PC-9 (cell line): ENCODE results near the gene DHRS4. TPM values are rescaled to one million over a fixed set of nuclear protein-coding genes. Genes with fewer than 3 reads are reported as not detected.

ENCODE experiments used
- BruUV-seq: library from RNA; stranded (reverse); fragments of 400-500 nt; replicated peaks from 2 replicates; lab custom pipeline; 2021; lab: Mats Ljungman, UMichigan
- CTCF ChIA-PET: fragments of 300-600 bp; sonication (Branson Sonifier 250); formaldehyde crosslinking; loops from one replicate; lab custom pipeline; 2022; ENCODE audit warnings: antibody characterized with exemption; lab: Charles Lee
- POLR2A ChIA-PET: fragments of 300-600 bp; sonication (Branson Sonifier 250); formaldehyde crosslinking; loops from one replicate; lab custom pipeline; 2022; ENCODE audit warnings: antibody characterized with exemption; ENCODE audit not compliant: unreplicated experiment; lab: Charles Lee
- DNase-seq, 2 experiments: peaks; one replicate each; pipeline versions ENCODE4 v3.0.0 to v3.0.0-alpha.2; 2015 to 2022; ENCODE audit warnings: mixed read lengths in 1 of 2
- H2AFZ ChIP-seq: fragments of 200-600 bp; sonication (generic); 2 replicates; pipeline ENCODE4 v1.8.1; 2017; ENCODE audit warnings: antibody characterized with exemption
- H3F3A ChIP-seq: fragments of 200-600 bp; sonication (generic); 2 replicates; pipeline ENCODE4 v1.8.1; 2017; ENCODE audit warnings: antibody characterized with exemption, mild to moderate bottlenecking, low read depth; ENCODE audit not compliant: insufficient read depth
- H3K27ac ChIP-seq: fragments of 200-600 bp; sonication (generic); 2 replicates; pipeline ENCODE4 v1.6.1; 2016; ENCODE audit warnings: mixed run types
- H3K27me3 ChIP-seq: fragments of 200-600 bp; sonication (generic); 2 replicates; pipeline ENCODE4 v1.6.1; 2016; ENCODE audit warnings: low read depth, mixed run types; ENCODE audit not compliant: insufficient read depth
- H3K36me3 ChIP-seq: fragments of 200-600 bp; sonication (generic); 2 replicates; pipeline ENCODE4 v1.6.1; 2016; ENCODE audit warnings: low read depth, mixed run types
- H3K4me1 ChIP-seq: fragments of 200-600 bp; sonication (generic); replicated peaks from 2 replicates; pipeline ENCODE4 v1.6.1; 2016; ENCODE audit warnings: mixed run types; ENCODE audit not compliant: insufficient read depth
- H3K4me2 ChIP-seq: fragments of 200-600 bp; sonication (generic); 2 replicates; pipeline ENCODE4 v1.6.1; 2017; ENCODE audit warnings: mixed run types
- H3K4me3 ChIP-seq: fragments of 200-600 bp; sonication (generic); 2 replicates; pipeline ENCODE4 v1.6.1; 2016; ENCODE audit warnings: mixed run types
- H3K79me2 ChIP-seq: fragments of 200-600 bp; sonication (generic); 2 replicates; pipeline ENCODE4 v1.6.1; 2017; ENCODE audit warnings: low read depth, mixed run types
- H3K9me2 ChIP-seq: fragments of 200-600 bp; sonication (generic); 2 replicates; pipeline ENCODE4 v1.8.1; 2017; ENCODE audit warnings: mild to moderate bottlenecking; ENCODE audit not compliant: insufficient read depth
- H3K9me3 ChIP-seq: fragments of 200-600 bp; sonication (generic); 2 replicates; pipeline ENCODE4 v1.8.1; 2016; ENCODE audit warnings: low read depth; ENCODE audit not compliant: insufficient read depth
- H4K20me1 ChIP-seq: fragments of 200-600 bp; sonication (generic); 2 replicates; pipeline ENCODE4 v1.8.1; 2017; ENCODE audit not compliant: insufficient read depth
- CTCF ChIP-seq: fragments of 200-600 bp; sonication (generic); conservative IDR thresholded peaks from 2 replicates; pipeline ENCODE4 v1.6.1; 2017; ENCODE audit warnings: mixed run types, antibody characterized with exemption, mild to moderate bottlenecking, moderate library complexity
- EZH2 ChIP-seq: fragments of 200-600 bp; sonication (generic); IDR thresholded peaks from 2 replicates; pipeline ENCODE4 v1.8.0; 2017; ENCODE audit warnings: antibody characterized with exemption, low read depth
- intact Hi-C: fragments of 100-400 bp; cut with micrococcal nuclease; formaldehyde crosslinking; loops from one replicate; pipeline ENCODE4 v1.10.0; 2022; ENCODE audit not compliant: unreplicated experiment
- total RNA-seq: library from RNA; stranded (reverse); gene quantifications from 2 replicates; pipeline ENCODE4 v1.2.3, GENCODE V29; 2021

The DHRS4 gene
- total RNA-seq, 1 experiment from 2014 or later: 17.6 TPM

- POLR2A ChIA-PET: no interaction called here
- TF ChIP-seq EZH2 (no peak), CTCF (no peak)
- Histone ChIP-seq H3K27me3 (no peaks in the 10 kb centered on the region), H3K79me2 (no peaks in the 10 kb centered on the region), H3K27ac (no peak overlapping the region), H2AFZ (no peak overlapping the region), H3K9me2 (no peaks in the 10 kb centered on the region), H3K4me3 (no peak overlapping the region), H3K4me1 (no peaks in the 10 kb centered on the region), H3K36me3 (no peaks in the 10 kb centered on the region), H3K4me2 (no peak overlapping the region), H4K20me1 (no peaks in the 10 kb centered on the region), H3F3A (no peaks in the 10 kb centered on the region), H3K9me3 (no peaks in the 10 kb centered on the region)
- no peak for DNase-seq
- CTCF ChIA-PET: no interaction called here
- no TSS peak for BruUV-seq
- intact Hi-C loops: no loop called here
Observed at GRCh38 chr14:23916446-23916845, 37.1 kb upstream of the DHRS4 start.

- no peak for TF ChIP-seq EZH2
- H4K20me1 ChIP-seq: no peaks in the 10 kb centered on the region
- CTCF ChIA-PET: no interaction called here
- H3K79me2 ChIP-seq: no peaks in the 10 kb centered on the region
- POLR2A ChIA-PET: no interaction called here
- no peaks in the 10 kb centered on the region for H3F3A ChIP-seq
- DNase-seq: no peak
- no peak overlapping the region for H2AFZ ChIP-seq
- H3K36me3 ChIP-seq: no peaks in the 10 kb centered on the region
- H3K27ac ChIP-seq: no peak overlapping the region
- no peak overlapping the region for H3K4me3 ChIP-seq
- BruUV-seq: no TSS peak
- H3K4me2 ChIP-seq: no peak overlapping the region
- H3K4me1 ChIP-seq: no peaks in the 10 kb centered on the region
- no peaks in the 10 kb centered on the region for H3K27me3 ChIP-seq
- no peaks in the 10 kb centered on the region for H3K9me2 ChIP-seq
- intact Hi-C loops: no loop called here
- no peaks in the 10 kb centered on the region for H3K9me3 ChIP-seq
Observed at GRCh38 chr14:23922545-23922944, 31.0 kb upstream of the DHRS4 start.

- Histone ChIP-seq H3K9me2 (no peaks in the 10 kb centered on the region), H3K36me3 (no peaks in the 10 kb centered on the region), H2AFZ (no peak overlapping the region), H3K4me3 (no peak overlapping the region), H4K20me1 (no peaks in the 10 kb centered on the region), H3K4me2 (no peak overlapping the region), H3K4me1 (no peaks in the 10 kb centered on the region), H3K27ac (no peak overlapping the region), H3F3A (no peaks in the 10 kb centered on the region), H3K79me2 (no peaks in the 10 kb centered on the region), H3K27me3 (no peaks in the 10 kb centered on the region), H3K9me3 (no peaks in the 10 kb centered on the region)
- CTCF ChIA-PET: no interaction called here
- POLR2A ChIA-PET: no interaction called here
- intact Hi-C loops: no loop called here
- DNase-seq: no peak
- TF ChIP-seq CTCF: no peak
- no peak for TF ChIP-seq EZH2
- BruUV-seq: no TSS peak
Observed at GRCh38 chr14:23925523-23926075, 28.0 kb upstream of the DHRS4 start.

GRCh38 chr14:23926543-23926942 is 27.0 kb upstream of the DHRS4 start:
- Histone ChIP-seq H3K36me3 (no peaks in the 10 kb centered on the region), H3K27me3 (no peaks in the 10 kb centered on the region), H3F3A (no peaks in the 10 kb centered on the region), H2AFZ (no peak overlapping the region), H3K4me1 (no peaks in the 10 kb centered on the region), H3K4me2 (no peak overlapping the region), H3K9me3 (no peaks in the 10 kb centered on the region), H4K20me1 (no peaks in the 10 kb centered on the region), H3K27ac (no peak overlapping the region), H3K9me2 (no peaks in the 10 kb centered on the region), H3K4me3 (no peak overlapping the region), H3K79me2 (no peaks in the 10 kb centered on the region)
- CTCF ChIA-PET: no interaction called here
- TF ChIP-seq CTCF (no peak), EZH2 (no peak)
- no TSS peak for BruUV-seq
- POLR2A ChIA-PET: no interaction called here
- DNase-seq: no peak
- intact Hi-C loops: no loop called here
